SK-N-SH (cell line): Measurements from ENCODE around the gene KRT222. TPM values are rescaled to one million over a fixed set of nuclear protein-coding genes. Genes with fewer than 3 reads are reported as not detected.

Experiments used
- CTCF ChIA-PET: fragments of 300-600, 350-600 bp; formaldehyde crosslinking; extraction: SDS; loops from one replicate; lab custom pipeline; 2021; lab: Yijun Ruan, JAX
- POLR2A ChIA-PET: fragments of 350-600 bp; sonication (Branson Sonifier 250); formaldehyde crosslinking; extraction: SDS; loops from one replicate; lab custom pipeline; 2020; ENCODE audit warnings: antibody characterized with exemption, inconsistent platforms; lab: Yijun Ruan, JAX
- DNase-seq: peaks from one replicate; pipeline ENCODE4 v3.0.0; 2012
- H2AFZ ChIP-seq: fragments of 200-600 bp; sonication (generic); 2 replicates; pipeline ENCODE4 v1.8.1; 2016; ENCODE audit warnings: antibody characterized with exemption, mild to moderate bottlenecking, low read depth
- H3F3A ChIP-seq: fragments of 200-600 bp; sonication (generic); replicated peaks from 2 replicates; pipeline ENCODE3; 2016; ENCODE audit warnings: antibody characterized with exemption, mild to moderate bottlenecking; ENCODE audit not compliant: insufficient read depth
- H3K27ac ChIP-seq, 2 experiments: fragments of 200-500 bp in 1 of 2; fragments of 200-600 bp in 1 of 2; sonication (Bioruptor generic) in 1 of 2; sonication (generic), shearing (Covaris generic) in 1 of 2; 2 replicates each; pipeline versions ENCODE4 v1.5.1 to v1.6.1; 2014 to 2016; ENCODE audit warnings: low read depth in 2 of 2, inconsistent platforms in 1 of 2, low read length in 1 of 2, mild to moderate bottlenecking in 1 of 2, mixed read lengths in 1 of 2
- H3K27me3 ChIP-seq: fragments of 200-600 bp; sonication (generic), shearing (Covaris generic); 2 replicates; pipeline ENCODE4 v1.6.1; 2016; ENCODE audit warnings: mixed run types; ENCODE audit not compliant: insufficient read depth
- H3K36me3 ChIP-seq, 2 experiments: fragments of 200-500 bp in 1 of 2; fragments of 200-600 bp in 1 of 2; sonication (Bioruptor generic) in 1 of 2; sonication (generic) in 1 of 2; replicated peaks in 1 of 2; 2 replicates each; pipeline versions ENCODE3 to v1.5.1; 2014 to 2016; ENCODE audit warnings: low read length in 1 of 2, mild to moderate bottlenecking in 1 of 2; ENCODE audit not compliant: insufficient read depth in 2 of 2, control insufficient read depth in 1 of 2
- H3K4me1 ChIP-seq, 2 experiments: fragments of 200-500 bp in 1 of 2; fragments of 200-600 bp in 1 of 2; sonication (Bioruptor generic) in 1 of 2; sonication (generic), shearing (Covaris generic) in 1 of 2; 2 replicates each; pipeline versions ENCODE4 v1.5.1 to v1.6.1; 2014 to 2016; ENCODE audit warnings: low read depth in 1 of 2, low read length in 1 of 2, mixed run types in 1 of 2; ENCODE audit not compliant: insufficient read depth in 2 of 2, control insufficient read depth in 1 of 2
- H3K4me2 ChIP-seq: fragments of 200-600 bp; sonication (generic), shearing (Covaris generic); 2 replicates; pipeline ENCODE4 v1.6.1; 2017; ENCODE audit warnings: mixed run types
- H3K4me3 ChIP-seq, 2 experiments: fragments of 200-500 bp in 1 of 2; fragments of 200-600 bp in 1 of 2; sonication (Bioruptor generic) in 1 of 2; sonication (generic), shearing (Covaris generic) in 1 of 2; 2 replicates each; pipeline versions ENCODE4 v1.5.1 to v1.8.1; 2014 to 2016; ENCODE audit warnings: low read depth in 2 of 2, inconsistent platforms in 1 of 2, low read length in 1 of 2, mild to moderate bottlenecking in 1 of 2, mixed read lengths in 1 of 2, moderate library complexity in 1 of 2
- H3K79me2 ChIP-seq: fragments of 200-600 bp; sonication (generic); 2 replicates; pipeline ENCODE4 v1.8.1; 2017; ENCODE audit warnings: mild to moderate bottlenecking; ENCODE audit not compliant: insufficient read depth
- H3K9ac ChIP-seq: fragments of 200-600 bp; sonication (generic); 2 replicates; pipeline ENCODE4 v1.6.1; 2017; ENCODE audit warnings: mixed run types
- H3K9me2 ChIP-seq: fragments of 200-600 bp; sonication (generic); 2 replicates; pipeline ENCODE4 v1.6.1; 2017; ENCODE audit warnings: mixed run types
- H3K9me3 ChIP-seq: fragments of 200-600 bp; sonication (generic); 2 replicates; pipeline ENCODE4 v1.6.1; 2017; ENCODE audit warnings: mixed run types, mild to moderate bottlenecking, moderate library complexity
- H4K20me1 ChIP-seq: fragments of 200-600 bp; sonication (generic); 2 replicates; pipeline ENCODE4 v1.6.1; 2017; ENCODE audit warnings: mild to moderate bottlenecking, mixed run types; ENCODE audit not compliant: insufficient read depth
- ELF1 ChIP-seq: IDR thresholded peaks from 2 replicates; pipeline ENCODE4 v1.4.0; 2012
- EP300 ChIP-seq, 2 experiments: IDR thresholded peaks; 2 replicates each; pipeline versions ENCODE4 v1.4.0 to v1.6.1; 2012; ENCODE audit warnings: borderline replicate concordance in 1 of 2, low read depth in 1 of 2, low read length in 1 of 2
- FOSL2 ChIP-seq: IDR thresholded peaks from 2 replicates; pipeline ENCODE4 v1.4.0; 2012; ENCODE audit warnings: low read depth, mild to moderate bottlenecking, moderate library complexity, borderline replicate concordance
- FOXJ3 ChIP-seq: sonication (generic); formaldehyde crosslinking; IDR thresholded peaks from 2 replicates; pipeline ENCODE4 v1.5.1; 2020; ENCODE audit warnings: mild to moderate bottlenecking, missing genetic modification reagents
- FOXM1 ChIP-seq: IDR thresholded peaks from 2 replicates; pipeline ENCODE4 v1.4.0; 2012; ENCODE audit warnings: low read depth, mild to moderate bottlenecking
- JUND ChIP-seq: IDR thresholded peaks from 2 replicates; pipeline ENCODE4 v1.4.0; 2012
- MEF2A ChIP-seq: IDR thresholded peaks from 2 replicates; pipeline ENCODE4 v1.4.0; 2012; ENCODE audit warnings: low read depth, borderline replicate concordance
- MXI1 ChIP-seq: IDR thresholded peaks from 2 replicates; pipeline ENCODE4 v1.6.1; 2012; ENCODE audit warnings: mild to moderate bottlenecking, low read depth, low read length, improper control_type of control experiment
- NFIC ChIP-seq: IDR thresholded peaks from 2 replicates; pipeline ENCODE4 v1.4.0; 2012; ENCODE audit warnings: borderline replicate concordance
- POLR2AphosphoS5 ChIP-seq: IDR thresholded peaks from 2 replicates; pipeline ENCODE4 v1.6.1; 2012; ENCODE audit warnings: low read depth, low read length
- RAD21 ChIP-seq: IDR thresholded peaks from 2 replicates; pipeline ENCODE4 v1.6.1; 2012; ENCODE audit warnings: mild to moderate bottlenecking, low read length
- RCOR1 ChIP-seq: fragments of 150-350 bp; IDR thresholded peaks from 2 replicates; pipeline ENCODE4 v1.6.1; 2017; ENCODE audit warnings: antibody characterized with exemption, low read length
- RFX5 ChIP-seq: IDR thresholded peaks from 2 replicates; pipeline ENCODE4 v1.6.1; 2012; ENCODE audit warnings: mild to moderate bottlenecking, improper control_type of control experiment, low read length
- RXRA ChIP-seq: IDR thresholded peaks from 2 replicates; pipeline ENCODE4 v1.4.0; 2012; ENCODE audit warnings: low read depth, mild to moderate bottlenecking, borderline replicate concordance
- SMC3 ChIP-seq: IDR thresholded peaks from 2 replicates; pipeline ENCODE4 v1.6.1; 2012; ENCODE audit warnings: low read depth, low read length, improper control_type of control experiment
- TAF1 ChIP-seq: IDR thresholded peaks from 2 replicates; pipeline ENCODE4 v1.6.1; 2012; ENCODE audit warnings: low read depth, mild to moderate bottlenecking, low read length, moderate library complexity, borderline replicate concordance
- TCF12 ChIP-seq: IDR thresholded peaks from 2 replicates; pipeline ENCODE4 v1.4.0; 2012
- WGBS: methylation state at CpG from one replicate; pipeline ENCODE4 v1.1.6; 2017; ENCODE audit warnings: low lambda C conversion rate; 5-methylcytosine and 5-hydroxymethylcytosine counted together
- polyA plus RNA-seq, 3 experiments: library from polyadenylated mRNA; depleted of rRNA; stranded (reverse); fragments of >200 nt; gene quantifications; 2 replicates each; pipeline ENCODE4 v1.2.3, GENCODE V29; 2012
- TF ChIP-seq, protein P1 (sequence below): fragments of 200-600 bp; sonication (generic); IDR thresholded peaks from 2 replicates; pipeline ENCODE4 v1.6.1; 2017; ENCODE audit warnings: antibody characterized with exemption, mild to moderate bottlenecking, moderate library complexity
- TF ChIP-seq, protein P2 (sequence below): IDR thresholded peaks from 2 replicates; pipeline ENCODE4 v1.4.0; 2012; ENCODE audit warnings: low read depth, borderline replicate concordance
- TF ChIP-seq, protein P3 (sequence below): IDR thresholded peaks from 2 replicates; pipeline ENCODE4 v1.4.0; 2012; ENCODE audit warnings: low read depth
- TF ChIP-seq, protein P4 (sequence below): IDR thresholded peaks from 2 replicates; pipeline ENCODE4 v1.4.0; 2012; ENCODE audit warnings: low read depth, borderline replicate concordance
- TF ChIP-seq, protein P5 (sequence below): IDR thresholded peaks from 2 replicates; pipeline ENCODE4; 2012
- TF ChIP-seq, protein P6 (sequence below): fragments of 150-350 bp; IDR thresholded peaks from 2 replicates; pipeline ENCODE4 v1.6.1; 2016; ENCODE audit warnings: mild to moderate bottlenecking, low read depth, low read length

The KRT222 gene
- polyA plus RNA-seq, 1 of the 3 experiments (the other 2 are of a cell fraction) = not detected

DNA sequence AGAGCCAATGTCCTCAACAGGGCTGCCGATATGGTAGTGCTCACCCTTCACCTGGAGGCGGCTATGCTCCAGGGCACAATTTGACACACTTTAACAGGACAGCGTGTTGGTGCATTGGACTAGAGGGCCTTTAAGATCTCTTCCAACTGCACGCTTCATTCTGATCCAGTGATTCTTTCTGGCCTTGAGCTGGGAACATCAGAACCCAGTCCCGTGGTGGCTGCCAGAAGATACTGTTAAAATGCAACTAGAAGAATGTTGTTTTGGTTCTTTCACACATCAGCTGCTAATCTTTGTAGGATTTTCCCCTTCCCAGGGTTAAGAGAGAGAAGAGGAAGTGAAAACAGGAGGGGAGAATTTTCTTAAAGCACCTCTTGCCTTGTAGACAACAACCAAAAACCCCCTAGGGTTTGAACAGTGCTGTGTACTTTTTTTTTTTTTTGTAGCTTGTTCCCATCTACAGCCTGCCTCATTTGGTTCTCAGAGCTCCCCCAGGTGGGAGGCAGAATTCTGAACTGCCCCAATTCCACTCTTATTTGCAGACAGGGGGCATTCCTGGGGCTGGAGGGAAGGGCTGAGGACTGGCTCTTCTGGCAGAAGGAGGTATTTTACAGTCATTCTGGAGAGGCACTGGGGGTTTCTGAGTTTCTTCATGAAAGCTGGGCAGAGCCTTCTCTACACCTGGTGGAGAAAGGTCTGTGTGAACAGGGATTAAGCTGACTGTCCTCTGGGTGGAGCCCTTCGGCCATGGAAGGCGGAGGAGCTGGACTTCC, 49.7 kb downstream of the KRT222 start:
- Histone ChIP-seq H3K27ac (no peak overlapping the region), H3K27me3 (peaks cover 51% of the 10 kb centered on the region), H3K9me3 (no peaks in the 10 kb centered on the region), H2AFZ (no peak overlapping the region), H3K4me3 (no peak overlapping the region; a peak in 1 of 4 replicates), H3K9me2 (no peaks in the 10 kb centered on the region), H3K36me3 (no peaks in the 10 kb centered on the region), H3K79me2 (no peaks in the 10 kb centered on the region), H3K9ac (no peak overlapping the region), H3K4me1 (peaks cover 0 to 13% of the 10 kb centered on the region in 2 experiments; a peak in 1 of 4 replicates), H3K4me2 (no peak overlapping the region), H3F3A (no peaks in the 10 kb centered on the region), H4K20me1 (no peaks in the 10 kb centered on the region)
- DNase-seq = peak; percentile 41
- POLR2A ChIA-PET = interaction anchor here (0.6 to 0.8 kb wide), 2 partner anchors 18 to 33 kb away, joined by 3 to 4 read pairs; no protein-coding TSS in a partner anchor
- 53% methylated on average over 3 of the region's 7 CpGs for WGBS
- CTCF ChIA-PET = interaction anchor here (0.9 to 1.7 kb wide), 7 partner anchors 10 to 1033 kb away, joined by 3 to 8 read pairs (median 3); no protein-coding TSS in a partner anchor
- TF ChIP-seq RFX5 (no peak), SMC3 (peak; percentile 22; the same call in 1 of the 2 replicates), ELF1 (no peak), TAF1 (no peak), JUND (no peak), POLR2AphosphoS5 (no peak), TCF12 (no peak), MEF2A (no peak), FOXM1 (no peak), EP300 (IDR thresholded peaks at IDR 0.05; ENCODE audit: borderline replicate concordance in 1 of 2, low read depth in 1 of 2, low read length in 1 of 2) (no peak), FOXJ3 (CRISPR knock-in tag) (no peak), RCOR1 (no peak), RXRA (no peak), FOSL2 (no peak), RAD21 (peak; percentile 63), NFIC (no peak), MXI1 (no peak)
- TF ChIP-seq, protein P1, sequence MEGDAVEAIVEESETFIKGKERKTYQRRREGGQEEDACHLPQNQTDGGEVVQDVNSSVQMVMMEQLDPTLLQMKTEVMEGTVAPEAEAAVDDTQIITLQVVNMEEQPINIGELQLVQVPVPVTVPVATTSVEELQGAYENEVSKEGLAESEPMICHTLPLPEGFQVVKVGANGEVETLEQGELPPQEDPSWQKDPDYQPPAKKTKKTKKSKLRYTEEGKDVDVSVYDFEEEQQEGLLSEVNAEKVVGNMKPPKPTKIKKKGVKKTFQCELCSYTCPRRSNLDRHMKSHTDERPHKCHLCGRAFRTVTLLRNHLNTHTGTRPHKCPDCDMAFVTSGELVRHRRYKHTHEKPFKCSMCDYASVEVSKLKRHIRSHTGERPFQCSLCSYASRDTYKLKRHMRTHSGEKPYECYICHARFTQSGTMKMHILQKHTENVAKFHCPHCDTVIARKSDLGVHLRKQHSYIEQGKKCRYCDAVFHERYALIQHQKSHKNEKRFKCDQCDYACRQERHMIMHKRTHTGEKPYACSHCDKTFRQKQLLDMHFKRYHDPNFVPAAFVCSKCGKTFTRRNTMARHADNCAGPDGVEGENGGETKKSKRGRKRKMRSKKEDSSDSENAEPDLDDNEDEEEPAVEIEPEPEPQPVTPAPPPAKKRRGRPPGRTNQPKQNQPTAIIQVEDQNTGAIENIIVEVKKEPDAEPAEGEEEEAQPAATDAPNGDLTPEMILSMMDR = peak; percentile 29; the same call in 1 of the 2 replicates
- TF ChIP-seq, protein P2, sequence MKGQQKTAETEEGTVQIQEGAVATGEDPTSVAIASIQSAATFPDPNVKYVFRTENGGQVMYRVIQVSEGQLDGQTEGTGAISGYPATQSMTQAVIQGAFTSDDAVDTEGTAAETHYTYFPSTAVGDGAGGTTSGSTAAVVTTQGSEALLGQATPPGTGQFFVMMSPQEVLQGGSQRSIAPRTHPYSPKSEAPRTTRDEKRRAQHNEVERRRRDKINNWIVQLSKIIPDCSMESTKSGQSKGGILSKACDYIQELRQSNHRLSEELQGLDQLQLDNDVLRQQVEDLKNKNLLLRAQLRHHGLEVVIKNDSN = no peak
- TF ChIP-seq, protein P3, sequence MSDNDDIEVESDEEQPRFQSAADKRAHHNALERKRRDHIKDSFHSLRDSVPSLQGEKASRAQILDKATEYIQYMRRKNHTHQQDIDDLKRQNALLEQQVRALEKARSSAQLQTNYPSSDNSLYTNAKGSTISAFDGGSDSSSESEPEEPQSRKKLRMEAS = no peak
- TF ChIP-seq, protein P4, sequence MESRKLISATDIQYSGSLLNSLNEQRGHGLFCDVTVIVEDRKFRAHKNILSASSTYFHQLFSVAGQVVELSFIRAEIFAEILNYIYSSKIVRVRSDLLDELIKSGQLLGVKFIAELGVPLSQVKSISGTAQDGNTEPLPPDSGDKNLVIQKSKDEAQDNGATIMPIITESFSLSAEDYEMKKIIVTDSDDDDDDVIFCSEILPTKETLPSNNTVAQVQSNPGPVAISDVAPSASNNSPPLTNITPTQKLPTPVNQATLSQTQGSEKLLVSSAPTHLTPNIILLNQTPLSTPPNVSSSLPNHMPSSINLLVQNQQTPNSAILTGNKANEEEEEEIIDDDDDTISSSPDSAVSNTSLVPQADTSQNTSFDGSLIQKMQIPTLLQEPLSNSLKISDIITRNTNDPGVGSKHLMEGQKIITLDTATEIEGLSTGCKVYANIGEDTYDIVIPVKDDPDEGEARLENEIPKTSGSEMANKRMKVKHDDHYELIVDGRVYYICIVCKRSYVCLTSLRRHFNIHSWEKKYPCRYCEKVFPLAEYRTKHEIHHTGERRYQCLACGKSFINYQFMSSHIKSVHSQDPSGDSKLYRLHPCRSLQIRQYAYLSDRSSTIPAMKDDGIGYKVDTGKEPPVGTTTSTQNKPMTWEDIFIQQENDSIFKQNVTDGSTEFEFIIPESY = no peak
- TF ChIP-seq, protein P5, sequence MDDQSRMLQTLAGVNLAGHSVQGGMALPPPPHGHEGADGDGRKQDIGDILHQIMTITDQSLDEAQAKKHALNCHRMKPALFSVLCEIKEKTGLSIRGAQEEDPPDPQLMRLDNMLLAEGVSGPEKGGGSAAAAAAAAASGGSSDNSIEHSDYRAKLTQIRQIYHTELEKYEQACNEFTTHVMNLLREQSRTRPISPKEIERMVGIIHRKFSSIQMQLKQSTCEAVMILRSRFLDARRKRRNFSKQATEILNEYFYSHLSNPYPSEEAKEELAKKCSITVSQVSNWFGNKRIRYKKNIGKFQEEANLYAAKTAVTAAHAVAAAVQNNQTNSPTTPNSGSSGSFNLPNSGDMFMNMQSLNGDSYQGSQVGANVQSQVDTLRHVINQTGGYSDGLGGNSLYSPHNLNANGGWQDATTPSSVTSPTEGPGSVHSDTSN = no peak
- TF ChIP-seq, protein P6, sequence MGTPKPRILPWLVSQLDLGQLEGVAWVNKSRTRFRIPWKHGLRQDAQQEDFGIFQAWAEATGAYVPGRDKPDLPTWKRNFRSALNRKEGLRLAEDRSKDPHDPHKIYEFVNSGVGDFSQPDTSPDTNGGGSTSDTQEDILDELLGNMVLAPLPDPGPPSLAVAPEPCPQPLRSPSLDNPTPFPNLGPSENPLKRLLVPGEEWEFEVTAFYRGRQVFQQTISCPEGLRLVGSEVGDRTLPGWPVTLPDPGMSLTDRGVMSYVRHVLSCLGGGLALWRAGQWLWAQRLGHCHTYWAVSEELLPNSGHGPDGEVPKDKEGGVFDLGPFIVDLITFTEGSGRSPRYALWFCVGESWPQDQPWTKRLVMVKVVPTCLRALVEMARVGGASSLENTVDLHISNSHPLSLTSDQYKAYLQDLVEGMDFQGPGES = no peak
